DOHH2 (cell line): ENCODE measurements around the gene EPAS1.

Experiments used
- EZH2phosphoT487 ChIP-seq: fragments of 200-600 bp; sonication (generic); IDR thresholded peaks from 2 replicates; pipeline ENCODE4 v1.6.1; 2017; ENCODE audit warnings: borderline replicate concordance, mild to moderate bottlenecking, antibody characterized with exemption, low read length, moderate library complexity, mixed read lengths
- TF ChIP-seq, protein P1 (sequence below): fragments of 200-600 bp; sonication (generic); IDR thresholded peaks from one replicate; pipeline ENCODE4 v1.5.1; 2014; ENCODE audit warnings: antibody characterized with exemption, mild to moderate bottlenecking, low read depth, low read length; ENCODE audit not compliant: poor library complexity, severe bottlenecking

DNA sequence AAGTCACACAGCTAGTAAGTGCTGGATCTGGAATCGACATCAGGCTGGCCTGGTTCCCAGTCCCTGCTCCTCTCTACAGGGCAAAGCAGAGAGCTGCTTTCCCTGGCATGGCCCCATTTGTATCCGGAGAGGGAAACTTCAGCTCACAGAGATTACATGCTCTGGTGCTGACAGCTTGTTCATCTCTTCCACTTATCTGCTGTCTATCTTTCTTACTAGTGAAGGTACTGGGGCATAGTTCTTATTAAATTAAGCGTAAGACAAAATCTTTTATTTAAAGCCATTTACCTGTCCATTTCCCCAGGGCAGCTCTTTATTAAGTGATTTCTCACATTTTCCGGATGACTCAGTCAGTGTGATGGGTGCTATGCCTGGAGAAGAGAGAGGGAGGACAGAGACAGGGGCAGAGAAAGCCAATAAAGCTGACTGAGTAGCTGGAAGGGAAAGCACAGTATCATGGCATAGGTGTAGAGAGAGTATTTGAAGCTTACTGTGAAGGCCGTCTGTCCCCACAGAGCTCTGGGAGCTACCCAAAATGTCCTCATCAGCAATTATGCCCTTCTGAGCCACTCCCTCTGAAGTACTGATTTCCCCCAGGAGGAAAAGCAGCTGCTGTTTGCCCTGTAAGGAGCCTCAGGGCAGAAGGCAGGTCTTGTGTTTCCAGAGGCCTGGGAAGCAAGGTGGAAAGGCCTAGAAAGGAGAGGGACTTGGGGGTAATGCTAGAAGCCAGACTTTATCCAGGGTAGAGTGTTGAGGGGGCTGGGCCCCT, 44.1 kb upstream of the EPAS1 start:
- TF ChIP-seq, protein P1, sequence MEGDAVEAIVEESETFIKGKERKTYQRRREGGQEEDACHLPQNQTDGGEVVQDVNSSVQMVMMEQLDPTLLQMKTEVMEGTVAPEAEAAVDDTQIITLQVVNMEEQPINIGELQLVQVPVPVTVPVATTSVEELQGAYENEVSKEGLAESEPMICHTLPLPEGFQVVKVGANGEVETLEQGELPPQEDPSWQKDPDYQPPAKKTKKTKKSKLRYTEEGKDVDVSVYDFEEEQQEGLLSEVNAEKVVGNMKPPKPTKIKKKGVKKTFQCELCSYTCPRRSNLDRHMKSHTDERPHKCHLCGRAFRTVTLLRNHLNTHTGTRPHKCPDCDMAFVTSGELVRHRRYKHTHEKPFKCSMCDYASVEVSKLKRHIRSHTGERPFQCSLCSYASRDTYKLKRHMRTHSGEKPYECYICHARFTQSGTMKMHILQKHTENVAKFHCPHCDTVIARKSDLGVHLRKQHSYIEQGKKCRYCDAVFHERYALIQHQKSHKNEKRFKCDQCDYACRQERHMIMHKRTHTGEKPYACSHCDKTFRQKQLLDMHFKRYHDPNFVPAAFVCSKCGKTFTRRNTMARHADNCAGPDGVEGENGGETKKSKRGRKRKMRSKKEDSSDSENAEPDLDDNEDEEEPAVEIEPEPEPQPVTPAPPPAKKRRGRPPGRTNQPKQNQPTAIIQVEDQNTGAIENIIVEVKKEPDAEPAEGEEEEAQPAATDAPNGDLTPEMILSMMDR, result no peak
- TF ChIP-seq EZH2phosphoT487, result no peak
